Endothelial cell of coronary artery (primary cell): ENCODE data around the gene NPFF. TPM values are rescaled to one million over a fixed set of nuclear protein-coding genes. Genes with fewer than 3 reads are reported as not detected.

Experiments used
- total RNA-seq: library from RNA; depleted of rRNA; stranded (reverse); fragments of >200 nt; gene quantifications from 2 replicates; pipeline ENCODE4 v1.2.3, GENCODE V29; 2014

The NPFF gene
- total RNA-seq = not detected in 2 replicates

GRCh38 chr12:53506881-53507602, at the start of gene NPFF:
Gene NPFF, minus strand, starts transcription at chr12:53507484. Its CDS starts 10 bp downstream, at chr12:53507474.

GRCh38 chr12:53500776-53501614, 6.3 kb downstream of the NPFF start, which contains the start of gene TARBP2:
Gene TARBP2, plus strand, starts transcription at chr12:53501283. Its CDS starts 126 bp downstream, at chr12:53501409.

GRCh38 chr12:53499266-53500141, 7.8 kb downstream of the NPFF start, which contains the start of gene MAP3K12:
Gene MAP3K12, minus strand, starts transcription at chr12:53499458. Its CDS starts 12,067 bp downstream, at chr12:53487391.

Other genes starting within 250 kb of the NPFF start
- gene ESPL1, start 239.2 kb downstream of the NPFF start, total RNA-seq = 3.6 and 5.9 TPM in 2 replicates
- 563 and 625 TPM in 2 replicates for gene PFDN5, start 211.9 kb downstream of the NPFF start, total RNA-seq
- 40.4 and 45.9 TPM in 2 replicates for gene MYG1, start 207.8 kb downstream of the NPFF start, total RNA-seq
- gene AAAS, start 185.9 kb downstream of the NPFF start, total RNA-seq = 37.4 and 39.6 TPM in 2 replicates
- gene SP7, start 171.1 kb downstream of the NPFF start, total RNA-seq = not detected in 2 replicates
- 21.2 and 28.2 TPM in 2 replicates for gene SP1, start 127.3 kb downstream of the NPFF start, total RNA-seq
- 0.09 TPM in 1 of 2 replicates, not detected in the other for gene AMHR2, start 83.6 kb downstream of the NPFF start, total RNA-seq
- 17.5 and 20.3 TPM in 2 replicates for gene PRR13, start 65.8 kb downstream of the NPFF start, total RNA-seq
- gene PCBP2, start 55.4 kb downstream of the NPFF start, total RNA-seq = 268 and 352 TPM in 2 replicates
- 15.9 and 18.9 TPM in 2 replicates for gene MAP3K12, start 8.0 kb downstream of the NPFF start, total RNA-seq
- gene TARBP2, start 6.2 kb downstream of the NPFF start, total RNA-seq = 42.1 and 49.3 TPM in 2 replicates
- gene ATF7, start 118.9 kb upstream of the NPFF start, total RNA-seq = 8.4 and 9.2 TPM in 2 replicates
- 121 and 123 TPM in 2 replicates for gene ATP5MC2, start 168.6 kb upstream of the NPFF start, total RNA-seq
- 50.7 and 71.8 TPM in 2 replicates for gene CALCOCO1, start 220.0 kb upstream of the NPFF start, total RNA-seq
- gene CISTR, start 244.5 kb upstream of the NPFF start, total RNA-seq = not detected in 2 replicates